Measurements from ENCODE around the gene RAB6B. TPM values are rescaled to one million over a fixed set of nuclear protein-coding genes. Genes with fewer than 3 reads are reported as not detected.

The RAB6B gene
- total RNA-seq, 1 experiment from 2014 or later = 1.4 TPM

GRCh38 chr3:133934996-133935842 is 39.5 kb upstream of the RAB6B start:
- DNase-seq = no peak
- H3K27me3 ChIP-seq = no peaks in the 10 kb centered on the region
- no peaks in the 10 kb centered on the region for H3K4me1 ChIP-seq
- H3K4me3 ChIP-seq = no peak overlapping the region
- H3K36me3 ChIP-seq = no peaks in the 10 kb centered on the region
- no peaks in the 10 kb centered on the region for H3K9me3 ChIP-seq (replicated peaks)
- H3K27ac ChIP-seq = no peak overlapping the region

- H3K4me3 ChIP-seq = no peak overlapping the region
- no peaks in the 10 kb centered on the region for H3K4me1 ChIP-seq
- no peaks in the 10 kb centered on the region for H3K9me3 ChIP-seq (replicated peaks)
- H3K36me3 ChIP-seq = no peaks in the 10 kb centered on the region
- no peak overlapping the region for H3K27ac ChIP-seq
- H3K27me3 ChIP-seq = no peaks in the 10 kb centered on the region
- DNase-seq = no peak
Observed at GRCh38 chr3:133934073-133934970, 38.6 kb upstream of the RAB6B start.

- no peak for DNase-seq
- Histone ChIP-seq H3K9me3 (replicated peaks) (no peaks in the 10 kb centered on the region), H3K27me3 (no peaks in the 10 kb centered on the region; the same call in 1 of the 2 replicates), H3K4me3 (no peak overlapping the region), H3K27ac (no peak overlapping the region), H3K4me1 (no peaks in the 10 kb centered on the region), H3K36me3 (no peaks in the 10 kb centered on the region)
Observed at GRCh38 chr3:133933097-133934024, 37.7 kb upstream of the RAB6B start.

GRCh38 chr3:133932009-133932408 is 36.3 kb upstream of the RAB6B start:
- no peaks in the 10 kb centered on the region for H3K36me3 ChIP-seq
- DNase-seq = no peak
- peaks cover 4% of the 10 kb centered on the region for H3K4me1 ChIP-seq

GRCh38 chr3:133931084-133931483 is 35.4 kb upstream of the RAB6B start:
- H3K4me1 ChIP-seq = peaks cover 4% of the 10 kb centered on the region
- H3K36me3 ChIP-seq = no peaks in the 10 kb centered on the region
- no peak overlapping the region for H3K4me3 ChIP-seq
- H3K27me3 ChIP-seq = no peaks in the 10 kb centered on the region; the same call in 1 of the 2 replicates
- no peak for DNase-seq
- no peak overlapping the region for H3K27ac ChIP-seq
- no peaks in the 10 kb centered on the region for H3K9me3 ChIP-seq (replicated peaks)

More at GRCh38 chr3:133932009-133932408, 36.3 kb upstream of the RAB6B start:
- Histone ChIP-seq H3K9me3 (replicated peaks) (no peaks in the 10 kb centered on the region), H3K27me3 (no peaks in the 10 kb centered on the region; the same call in 1 of the 2 replicates), H3K27ac (no peak overlapping the region), H3K4me3 (no peak overlapping the region)

GRCh38 chr3:133930341-133930933 is 34.8 kb upstream of the RAB6B start:
- Histone ChIP-seq H3K27me3 (no peaks in the 10 kb centered on the region; the same call in 1 of the 2 replicates), H3K36me3 (no peaks in the 10 kb centered on the region), H3K9me3 (replicated peaks) (no peaks in the 10 kb centered on the region), H3K4me1 (peaks cover 4% of the 10 kb centered on the region), H3K4me3 (no peak overlapping the region), H3K27ac (no peak overlapping the region)
- DNase-seq = peak in 1 of 2 experiments; percentile 76

- H3K27ac ChIP-seq = no peak overlapping the region
- no peaks in the 10 kb centered on the region for H3K36me3 ChIP-seq
- H3K27me3 ChIP-seq = no peaks in the 10 kb centered on the region; the same call in 1 of the 2 replicates
- H3K9me3 ChIP-seq (replicated peaks) = no peaks in the 10 kb centered on the region
- no peak overlapping the region for H3K4me3 ChIP-seq
- DNase-seq = no peak
- peaks cover 4% of the 10 kb centered on the region for H3K4me1 ChIP-seq
Observed at GRCh38 chr3:133928903-133929607, 33.4 kb upstream of the RAB6B start.

- Histone ChIP-seq H3K36me3 (no peaks in the 10 kb centered on the region), H3K27ac (no peak overlapping the region), H3K27me3 (no peaks in the 10 kb centered on the region; the same call in 1 of the 2 replicates), H3K4me1 (peaks cover 4% of the 10 kb centered on the region), H3K9me3 (replicated peaks) (no peaks in the 10 kb centered on the region), H3K4me3 (peak overlapping the region; percentile 56)
- DNase-seq = no peak
Observed at GRCh38 chr3:133928136-133928893, 32.6 kb upstream of the RAB6B start.

GRCh38 chr3:133927540-133928066 is 31.9 kb upstream of the RAB6B start:
- Histone ChIP-seq H3K27ac (no peak overlapping the region), H3K4me3 (peak overlapping the region; percentile 56), H3K9me3 (replicated peaks) (no peaks in the 10 kb centered on the region), H3K36me3 (no peaks in the 10 kb centered on the region), H3K4me1 (peaks cover 4% of the 10 kb centered on the region), H3K27me3 (no peaks in the 10 kb centered on the region; the same call in 1 of the 2 replicates)
- peak; percentile 40 to 58 for DNase-seq

GRCh38 chr3:133926736-133927539 is 31.3 kb upstream of the RAB6B start:
- Histone ChIP-seq H3K27me3 (no peaks in the 10 kb centered on the region; the same call in 1 of the 2 replicates), H3K36me3 (no peaks in the 10 kb centered on the region), H3K4me1 (peaks cover 4% of the 10 kb centered on the region), H3K4me3 (peak overlapping the region; percentile 56), H3K9me3 (replicated peaks) (no peaks in the 10 kb centered on the region), H3K27ac (no peak overlapping the region)
- DNase-seq = no peak

- Histone ChIP-seq H3K9me3 (replicated peaks) (no peaks in the 10 kb centered on the region), H3K27ac (no peak overlapping the region), H3K36me3 (no peaks in the 10 kb centered on the region), H3K4me1 (peaks cover 4% of the 10 kb centered on the region), H3K4me3 (no peak overlapping the region), H3K27me3 (no peaks in the 10 kb centered on the region; the same call in 1 of the 2 replicates)
- no peak for DNase-seq
Observed at GRCh38 chr3:133925960-133926735, 30.5 kb upstream of the RAB6B start.
